H1 (cell line): Measurements from ENCODE around the gene CCSER2. TPM values are rescaled to one million over a fixed set of nuclear protein-coding genes. Genes with fewer than 3 reads are reported as not detected.

Experiments used
- CTCF ChIA-PET: fragments of 300-600 bp; sonication (Branson Sonifier 250); formaldehyde crosslinking; loops from one replicate; lab custom pipeline; 2021; ENCODE audit not compliant: partially characterized antibody; lab: Charles Lee
- POLR2A ChIA-PET: fragments of 300-600 bp; sonication (Branson Sonifier 250); formaldehyde crosslinking; loops from one replicate; lab custom pipeline; 2021; ENCODE audit warnings: inconsistent platforms; ENCODE audit not compliant: partially characterized antibody; lab: Charles Lee
- DNase-seq, 2 experiments: peaks; one replicate each; pipeline versions ENCODE4 v3.0.0 to v3.0.0-alpha.2; 2010 to 2022; ENCODE audit warnings: low spot score in 2 of 2, low read depth in 1 of 2, mixed read lengths in 1 of 2
- FAIRE-seq: peaks from 2 replicates; lab custom pipeline; 2011; peaks lifted over from hg19 to GRCh38; lab: Jason Lieb, UNC
- H2AFZ ChIP-seq: 2 replicates; pipeline ENCODE4 v1.8.1; 2012; ENCODE audit warnings: low read length, inconsistent platforms
- H2AK5ac ChIP-seq: 2 replicates; pipeline ENCODE4 v1.6.1; 2013; ENCODE audit warnings: low read depth, low read length
- H2BK120ac ChIP-seq: replicated peaks from 2 replicates; pipeline ENCODE3; 2013; ENCODE audit warnings: low read depth, low read length, inconsistent platforms
- H2BK12ac ChIP-seq: 2 replicates; pipeline ENCODE4 v1.6.1; 2013; ENCODE audit warnings: low read depth, low read length
- H2BK15ac ChIP-seq: 2 replicates; pipeline ENCODE4 v1.6.1; 2013; ENCODE audit warnings: low read length
- H2BK20ac ChIP-seq: 2 replicates; pipeline ENCODE4 v1.6.1; 2013; ENCODE audit warnings: low read length
- H2BK5ac ChIP-seq: 2 replicates; pipeline ENCODE4 v1.6.1; 2013; ENCODE audit warnings: low read depth, low read length
- H3K14ac ChIP-seq: 2 replicates; pipeline ENCODE4 v1.6.1; 2013; ENCODE audit warnings: inconsistent platforms; ENCODE audit not compliant: insufficient read length
- H3K18ac ChIP-seq: 2 replicates; pipeline ENCODE4 v1.6.1; 2013; ENCODE audit warnings: low read length; ENCODE audit errors: extremely low read depth
- H3K23ac ChIP-seq: 2 replicates; pipeline ENCODE4 v1.6.1; 2013; ENCODE audit warnings: inconsistent platforms; ENCODE audit not compliant: insufficient read length
- H3K23me2 ChIP-seq: 2 replicates; pipeline ENCODE4 v1.6.1; 2013; ENCODE audit warnings: low read depth, low read length
- H3K27ac ChIP-seq: 2 replicates; pipeline ENCODE4 v1.6.1; 2011; ENCODE audit warnings: low read depth, low read length, inconsistent platforms
- H3K27me3 ChIP-seq, 4 experiments: replicated peaks in 1 of 4; 1 replicate in 1 of 4; 2 replicates in 3 of 4; pipeline versions ENCODE4 v1.6.1 to v1.8.1; 2011 to 2013; ENCODE audit warnings: low read length in 3 of 4, mild to moderate bottlenecking in 3 of 4, inconsistent platforms in 2 of 4, mixed read lengths in 2 of 4, moderate library complexity in 1 of 4; ENCODE audit not compliant: control insufficient read depth in 3 of 4, insufficient read depth in 3 of 4; ENCODE audit errors: extremely low read depth in 1 of 4
- H3K36me3 ChIP-seq, 4 experiments: 2 replicates each; pipeline versions ENCODE4 v1.6.1 to v1.8.1; 2011 to 2013; ENCODE audit warnings: mild to moderate bottlenecking in 4 of 4, low read length in 3 of 4, moderate library complexity in 2 of 4, control low read depth in 1 of 4, inconsistent platforms in 1 of 4; ENCODE audit not compliant: insufficient read depth in 4 of 4, control insufficient read depth in 2 of 4
- H3K4ac ChIP-seq: replicated peaks from 2 replicates; pipeline ENCODE3; 2013; ENCODE audit warnings: low read length, low read depth, mixed read lengths, inconsistent platforms; ENCODE audit not compliant: insufficient read length
- H3K4me1 ChIP-seq, 4 experiments: replicated peaks in 1 of 4; 1 replicate in 1 of 4; 2 replicates in 3 of 4; pipeline versions ENCODE4 v1.6.1 to v1.8.1; 2011 to 2013; ENCODE audit warnings: low read length in 3 of 4, inconsistent platforms in 2 of 4, mixed read lengths in 1 of 4; ENCODE audit not compliant: insufficient read depth in 4 of 4, control insufficient read depth in 3 of 4
- H3K4me2 ChIP-seq, 2 experiments: 2 replicates each; pipeline versions ENCODE4 v1.6.1 to v1.8.1; 2011 to 2013; ENCODE audit warnings: low read depth in 2 of 2, low read length in 2 of 2, control low read depth in 1 of 2, inconsistent platforms in 1 of 2, mild to moderate bottlenecking in 1 of 2; ENCODE audit not compliant: insufficient read depth in 1 of 2
- H3K4me3 ChIP-seq, 4 experiments: fragments of 200-600, 300-600 bp in 1 of 4; sonication (generic), shearing (Covaris generic), sonication (Bioruptor Twin) in 1 of 4; 2 replicates each; pipeline versions ENCODE4 v1.5.1 to v1.8.1; 2011 to 2016; ENCODE audit warnings: low read length in 4 of 4, low read depth in 3 of 4, control low read depth in 2 of 4, inconsistent platforms in 2 of 4, mild to moderate bottlenecking in 2 of 4, mixed read lengths in 1 of 4, moderate library complexity in 1 of 4; ENCODE audit not compliant: insufficient read depth in 2 of 4; ENCODE audit errors: extremely low read depth in 1 of 4
- H3K56ac ChIP-seq: replicated peaks from 2 replicates; pipeline ENCODE3; 2013; ENCODE audit warnings: low read depth, mild to moderate bottlenecking, mixed read lengths, low read length, inconsistent platforms; ENCODE audit not compliant: insufficient read length
- H3K79me1 ChIP-seq: 2 replicates; pipeline ENCODE4 v1.6.1; 2013; ENCODE audit warnings: low read depth, low read length, control low read depth
- H3K79me2 ChIP-seq, 2 experiments: 2 replicates each; pipeline versions ENCODE4 v1.6.1 to v1.8.1; 2012 to 2013; ENCODE audit warnings: low read length in 2 of 2, mild to moderate bottlenecking in 2 of 2, inconsistent platforms in 1 of 2; ENCODE audit not compliant: insufficient read depth in 2 of 2, control insufficient read depth in 1 of 2
- H3K9ac ChIP-seq, 4 experiments: replicated peaks in 1 of 4; 1 replicate in 1 of 4; 2 replicates in 3 of 4; pipeline versions ENCODE4 v1.6.1 to v1.8.1; 2011 to 2013; ENCODE audit warnings: low read depth in 3 of 4, low read length in 3 of 4, control low read depth in 2 of 4, mild to moderate bottlenecking in 2 of 4, moderate library complexity in 2 of 4, inconsistent platforms in 1 of 4; ENCODE audit errors: extremely low read depth in 1 of 4
- H3K9me3 ChIP-seq, 2 experiments: 2 replicates each; pipeline versions ENCODE4 v1.6.1 to v1.8.1; 2012 to 2013; ENCODE audit warnings: mild to moderate bottlenecking in 2 of 2, moderate library complexity in 2 of 2, control low read depth in 1 of 2, inconsistent platforms in 1 of 2, low read depth in 1 of 2, low read length in 1 of 2, mixed read lengths in 1 of 2; ENCODE audit not compliant: insufficient read depth in 2 of 2
- H4K20me1 ChIP-seq, 2 experiments: replicated peaks in 1 of 2; 2 replicates each; pipeline versions ENCODE3 to v1.8.1; 2011 to 2013; ENCODE audit warnings: inconsistent platforms in 2 of 2, low read length in 2 of 2, mild to moderate bottlenecking in 1 of 2; ENCODE audit not compliant: insufficient read depth in 2 of 2, control insufficient read depth in 1 of 2
- H4K5ac ChIP-seq: 2 replicates; pipeline ENCODE4 v1.6.1; 2013; ENCODE audit warnings: low read length, low read depth, mixed read lengths, inconsistent platforms; ENCODE audit not compliant: insufficient read length
- H4K8ac ChIP-seq: 2 replicates; pipeline ENCODE4 v1.8.0; 2013; ENCODE audit warnings: mild to moderate bottlenecking, moderate library complexity, low read length, inconsistent platforms; ENCODE audit not compliant: insufficient read depth; ENCODE audit errors: extremely low read depth
- H4K91ac ChIP-seq: replicated peaks from 2 replicates; pipeline ENCODE3; 2013; ENCODE audit warnings: low read length, mixed read lengths, inconsistent platforms; ENCODE audit not compliant: insufficient read length
- ATF2 ChIP-seq: IDR thresholded peaks from 2 replicates; pipeline ENCODE4 v1.6.1; 2012; ENCODE audit warnings: low read length, inconsistent platforms
- BCL11A ChIP-seq, 2 experiments: IDR thresholded peaks; one replicate each; pipeline ENCODE4 v1.6.1; 2011; ENCODE audit warnings: low read depth in 2 of 2, low read length in 2 of 2, mild to moderate bottlenecking in 2 of 2
- CHD2 ChIP-seq: IDR thresholded peaks from 2 replicates; pipeline ENCODE4 v1.6.1; 2012; ENCODE audit warnings: low read length, improper control_type of control experiment
- HDAC2 ChIP-seq, 2 experiments: fragments of 300-600 bp in 1 of 2; sonication (generic) in 1 of 2; IDR thresholded peaks; 2 replicates each; pipeline ENCODE4 v1.6.1; 2011 to 2012; ENCODE audit warnings: low read depth in 2 of 2, low read length in 2 of 2, mild to moderate bottlenecking in 2 of 2, moderate library complexity in 2 of 2, borderline replicate concordance in 1 of 2, inconsistent platforms in 1 of 2
- MAX ChIP-seq: IDR thresholded peaks from 2 replicates; pipeline ENCODE4 v1.6.1; 2012; ENCODE audit warnings: inconsistent platforms
- POLR2AphosphoS5 ChIP-seq: IDR thresholded peaks from 2 replicates; pipeline ENCODE4 v1.6.1; 2011; ENCODE audit warnings: low read depth, low read length
- SIX5 ChIP-seq: IDR thresholded peaks from 2 replicates; pipeline ENCODE4 v1.6.1; 2011; ENCODE audit warnings: mild to moderate bottlenecking, low read depth, low read length
- SP1 ChIP-seq: IDR thresholded peaks from 2 replicates; pipeline ENCODE4 v1.6.1; 2011; ENCODE audit warnings: low read depth, low read length
- SRF ChIP-seq: IDR thresholded peaks from 2 replicates; pipeline ENCODE4 v1.6.1; 2011; ENCODE audit warnings: mild to moderate bottlenecking, low read depth, low read length, moderate library complexity
- YY1 ChIP-seq: IDR thresholded peaks from 2 replicates; pipeline ENCODE4 v1.6.1; 2011; ENCODE audit warnings: low read depth, mild to moderate bottlenecking, low read length
- WGBS, 2 experiments: shearing (Covaris generic) in 1 of 2; methylation state at CpG; one replicate each; pipeline versions ENCODE4 v1.1.6 to v1.1.7; 2013 to 2015; ENCODE audit warnings: low lambda C conversion rate in 2 of 2, mixed read lengths in 2 of 2, inconsistent platforms in 1 of 2, low coverage in 1 of 2, missing lambda C conversion rate in 1 of 2; ENCODE audit not compliant: insufficient replicate concordance in 2 of 2, insufficient coverage in 1 of 2, insufficient read length in 1 of 2; ENCODE audit errors: extremely low coverage in 1 of 2, missing lambda C conversion rate in 1 of 2; 5-methylcytosine and 5-hydroxymethylcytosine counted together
- polyA plus RNA-seq, 7 experiments: library from polyadenylated mRNA; depleted of rRNA in 3 of 7; stranded (reverse) in 5 of 7; unstranded in 2 of 7; fragments of >200 nt in 5 of 7; fragments of 200-250 nt in 2 of 7; gene quantifications; 1 replicate in 5 of 7; 2 replicates in 1 of 7; 4 replicates in 1 of 7; pipeline versions ENCODE4 v1.2.1 to v1.2.3, GENCODE V29; 2011 to 2013; ENCODE audit warnings: missing spikeins in 2 of 7, mixed read lengths in 2 of 7
- total RNA-seq: library from RNA; stranded (reverse); fragmentation: NEBNext Ultra II Directional; extraction: Animal tissue kit (Norgen Biotek cat#: 25700); gene quantifications from 2 replicates; pipeline ENCODE4 v1.2.1, GENCODE V29; 2021
- TF ChIP-seq, protein P1 (sequence below): IDR thresholded peaks from 2 replicates; pipeline ENCODE4 v1.6.1; 2012; ENCODE audit warnings: inconsistent platforms

CCSER2 gene
- total and polyA plus RNA-seq, 2 of the 8 experiments (the other 6 are each of a cell fraction or from before 2014, with no cell fraction given) = 6.9 to 30.5 TPM

- Histone ChIP-seq H4K91ac (no peak overlapping the region), H3K36me3 (no peaks in the 10 kb centered on the region), H3K4me3 (no peak overlapping the region), H3K4me1 (peaks cover 0 to 10% (median 4%) of the 10 kb centered on the region in 4 experiments; a peak in 3 of 7 replicates), H3K14ac (no peak overlapping the region), H4K5ac (no peak overlapping the region), H3K4me2 (no peak overlapping the region), H3K9ac (no peak overlapping the region), H3K18ac (peak overlapping the region; percentile 55; the same call in 1 of the 2 replicates), H3K23ac (no peak overlapping the region), H2BK20ac (no peak overlapping the region), H3K79me2 (peaks cover 0 to 69% of the 10 kb centered on the region in 2 experiments; a peak in 2 of 4 replicates), H2AK5ac (peak overlapping the region; percentile 75; the same call in 1 of the 2 replicates), H3K27me3 (no peaks in the 10 kb centered on the region), H3K79me1 (no peaks in the 10 kb centered on the region), H3K56ac (no peak overlapping the region), H4K20me1 (peaks cover 0 to 2% of the 10 kb centered on the region in 2 experiments), H2BK120ac (no peak overlapping the region), H2AFZ (no peak overlapping the region), H3K9me3 (peaks cover 0 to 5% of the 10 kb centered on the region in 2 experiments; a peak in 1 of 4 replicates), H3K27ac (no peak overlapping the region), H2BK5ac (no peak overlapping the region), H3K23me2 (no peaks in the 10 kb centered on the region), H3K4ac (no peak overlapping the region), H4K8ac (no peak overlapping the region), H2BK15ac (no peak overlapping the region), H2BK12ac (no peak overlapping the region)
- FAIRE-seq (no peak), DNase-seq (no peak)
- 90% methylated on average over 6 of the region's 6 CpGs; no CpG with 5 or more reads in 1 of the 2 experiments for WGBS, 2 experiments
- POLR2A ChIA-PET = interaction anchor here (1.0 to 1.7 kb wide), 2 partner anchors 10 to 13 kb away, joined by 4 to 5 read pairs; no protein-coding TSS in a partner anchor
- CTCF ChIA-PET = interaction anchor here (0.7 to 4.0 kb wide), 15 partner anchors 8 to 200 kb away, joined by 3 to 31 read pairs (median 4); no protein-coding TSS in a partner anchor
- TF ChIP-seq POLR2AphosphoS5 (no peak), MAX (no peak), CHD2 (no peak), SRF (no peak), BCL11A (IDR thresholded peaks at IDR 0.05; ENCODE audit: low read depth in 2 of 2, low read length in 2 of 2) (no peak), ATF2 (no peak), SIX5 (no peak), HDAC2 (IDR thresholded peaks at IDR 0.05; ENCODE audit: borderline replicate concordance in 1 of 2, low read depth in 2 of 2, low read length in 2 of 2) (no peak), SP1 (no peak), YY1 (no peak)
- TF ChIP-seq, protein P1, sequence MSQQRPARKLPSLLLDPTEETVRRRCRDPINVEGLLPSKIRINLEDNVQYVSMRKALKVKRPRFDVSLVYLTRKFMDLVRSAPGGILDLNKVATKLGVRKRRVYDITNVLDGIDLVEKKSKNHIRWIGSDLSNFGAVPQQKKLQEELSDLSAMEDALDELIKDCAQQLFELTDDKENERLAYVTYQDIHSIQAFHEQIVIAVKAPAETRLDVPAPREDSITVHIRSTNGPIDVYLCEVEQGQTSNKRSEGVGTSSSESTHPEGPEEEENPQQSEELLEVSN = no peak
Observed at GRCh38 chr10:84342584-84342983, 14.2 kb downstream of the CCSER2 start.
